SK-N-SH treated with all-trans-retinoic acid at 6 μM for 48 hours (cell line): ENCODE results near the gene NEBL.

Experiments used
- ATAC-seq: fragments of 200-7000 bp; cut with Tn5 transposase; 3 replicates; pipeline ENCODE4 v1.9.1; 2020; ENCODE audit warnings: mild to moderate bottlenecking, moderate library complexity
- ARNTL ChIP-seq: fragments of 450-650 bp; formaldehyde crosslinking; IDR thresholded peaks from 2 replicates; pipeline ENCODE4 v1.5.0; 2020; ENCODE audit warnings: low read depth, mild to moderate bottlenecking, moderate library complexity, borderline replicate concordance
- CSDC2 ChIP-seq: fragments of 250-450 bp; sonication (Bioruptor Pico); IDR thresholded peaks from 2 replicates; pipeline ENCODE4 v1.5.0; 2020; ENCODE audit warnings: mild to moderate bottlenecking, moderate library complexity
- GLIS3 ChIP-seq: fragments of 250-450 bp; sonication (Bioruptor Pico); IDR thresholded peaks from 2 replicates; pipeline ENCODE4 v1.5.0; 2020; ENCODE audit warnings: mild to moderate bottlenecking, moderate library complexity
- ISL1 ChIP-seq: fragments of 250-450 bp; sonication (Bioruptor Pico); IDR thresholded peaks from 2 replicates; pipeline ENCODE4 v2.1.2; 2022; ENCODE audit warnings: mild to moderate bottlenecking, moderate library complexity
- OSR1 ChIP-seq: fragments of 250-450 bp; sonication (Bioruptor Pico); IDR thresholded peaks from 2 replicates; pipeline ENCODE4 v1.8.0; 2022; ENCODE audit warnings: moderate library complexity, mild to moderate bottlenecking, inconsistent platforms
- POU6F1 ChIP-seq: fragments of 250-450 bp; sonication (Bioruptor Pico); IDR thresholded peaks from 2 replicates; pipeline ENCODE4 v1.8.0; 2021; ENCODE audit warnings: low read depth, mild to moderate bottlenecking, moderate library complexity, borderline replicate concordance
- PPARA ChIP-seq: fragments of 250-450 bp; sonication (Bioruptor Pico); IDR thresholded peaks from 2 replicates; pipeline ENCODE4 v1.5.0; 2020; ENCODE audit warnings: mild to moderate bottlenecking, borderline replicate concordance
- RARB ChIP-seq: fragments of 250-450 bp; sonication (Bioruptor Pico); IDR thresholded peaks from 2 replicates; pipeline ENCODE4 v1.8.0; 2021; ENCODE audit warnings: mild to moderate bottlenecking, moderate library complexity
- SNAI2 ChIP-seq: fragments of 250-450 bp; sonication (Bioruptor Pico); IDR thresholded peaks from 2 replicates; pipeline ENCODE4 v1.5.0; 2020; ENCODE audit warnings: mild to moderate bottlenecking, moderate library complexity
- TCF4 ChIP-seq: fragments of 250-450 bp; sonication (Bioruptor Pico); IDR thresholded peaks from 2 replicates; pipeline ENCODE4 v1.8.0; 2021; ENCODE audit warnings: mild to moderate bottlenecking, moderate library complexity, borderline replicate concordance
- TOX ChIP-seq: fragments of 250-450 bp; sonication (Bioruptor Pico); IDR thresholded peaks from 2 replicates; pipeline ENCODE4 v1.8.0; 2021; ENCODE audit warnings: mild to moderate bottlenecking, moderate library complexity, borderline replicate concordance
- ZC3H10 ChIP-seq: fragments of 250-450 bp; sonication (Bioruptor Pico); IDR thresholded peaks from 2 replicates; pipeline ENCODE4 v1.5.1; 2021; ENCODE audit warnings: mild to moderate bottlenecking, moderate library complexity
- ZFP3 ChIP-seq: fragments of 250-450 bp; sonication (Bioruptor Pico); IDR thresholded peaks from 2 replicates; pipeline ENCODE4 v1.5.0; 2020; ENCODE audit warnings: mild to moderate bottlenecking, moderate library complexity
- ZFP30 ChIP-seq: fragments of 450-650 bp; formaldehyde crosslinking; IDR thresholded peaks from 2 replicates; pipeline ENCODE4 v1.5.0; 2022; ENCODE audit warnings: mild to moderate bottlenecking, moderate library complexity
- ZNF565 ChIP-seq: fragments of 450-650 bp; formaldehyde crosslinking; conservative IDR thresholded peaks from 2 replicates; pipeline ENCODE4 v1.5.0; 2020; ENCODE audit warnings: low read depth, mild to moderate bottlenecking, moderate library complexity
- ZNF70 ChIP-seq: fragments of 450-650 bp; formaldehyde crosslinking; IDR thresholded peaks from 2 replicates; pipeline ENCODE4 v1.5.0; 2020; ENCODE audit warnings: mild to moderate bottlenecking, moderate library complexity
- ZNF8 ChIP-seq: fragments of 450-650 bp; formaldehyde crosslinking; IDR thresholded peaks from 2 replicates; pipeline ENCODE4 v1.5.0; 2020; ENCODE audit warnings: mild to moderate bottlenecking, moderate library complexity
- TF ChIP-seq, protein P1 (sequence below): fragments of 250-450 bp; sonication (Bioruptor Pico); IDR thresholded peaks from 2 replicates; pipeline ENCODE4 v1.5.1; 2021; ENCODE audit warnings: mild to moderate bottlenecking, moderate library complexity
- TF ChIP-seq, protein P2 (sequence below): fragments of 250-450 bp; sonication (Bioruptor Pico); IDR thresholded peaks from 2 replicates; pipeline ENCODE4 v1.5.0; 2020; ENCODE audit warnings: mild to moderate bottlenecking, moderate library complexity
- TF ChIP-seq, protein P3 (sequence below): fragments of 250-450 bp; sonication (Bioruptor Pico); IDR thresholded peaks from 2 replicates; pipeline ENCODE4 v1.8.0; 2020; ENCODE audit warnings: mild to moderate bottlenecking, moderate library complexity, borderline replicate concordance

The NEBL gene

DNA sequence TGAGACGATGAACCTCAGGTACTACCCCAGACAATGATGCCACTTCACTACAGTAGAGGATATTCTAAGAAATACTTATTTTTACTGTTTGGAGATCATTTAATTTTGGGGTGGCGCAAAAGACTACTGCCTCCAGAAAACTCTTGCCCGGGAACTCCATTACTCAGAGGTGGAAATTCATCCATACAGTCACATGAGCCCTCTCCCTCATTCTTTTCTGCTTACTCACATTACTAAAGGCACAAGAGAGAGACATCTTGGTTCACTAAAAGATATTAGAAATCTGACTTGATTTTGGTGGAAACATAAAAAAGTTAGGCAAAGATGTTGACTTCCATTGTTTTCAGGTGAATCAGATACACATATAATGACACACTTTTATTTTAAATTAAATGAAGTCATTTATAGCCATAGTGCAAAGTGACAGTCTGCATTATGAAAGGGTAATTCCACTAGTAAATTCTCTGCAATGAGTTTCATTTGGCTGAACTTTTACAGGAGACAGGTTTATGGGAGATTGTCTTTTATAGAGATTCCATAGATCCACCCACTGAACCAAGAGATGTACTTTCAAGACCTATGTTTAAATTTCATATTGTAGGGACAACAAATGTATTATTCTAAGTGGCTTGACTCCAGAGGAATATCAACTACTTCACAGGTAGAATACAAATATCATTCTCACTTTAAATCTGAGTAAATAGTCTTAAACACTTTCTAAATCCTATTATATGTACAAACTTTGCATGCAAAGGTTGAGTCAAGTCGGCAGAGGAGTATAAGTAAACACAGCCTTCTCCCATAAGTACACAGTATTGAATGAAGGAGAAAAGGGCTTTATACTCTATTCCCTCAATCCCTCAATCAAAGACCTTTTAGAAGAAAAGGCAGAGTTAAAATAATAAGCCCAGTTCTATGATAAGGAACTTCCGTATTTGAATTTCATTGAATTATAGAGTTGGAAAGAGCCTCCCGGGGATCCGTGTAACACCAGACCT lies 18.8 kb downstream of the NEBL start:
- no peak for ATAC-seq
- TF ChIP-seq ZNF565 (CRISPR knock-in tag): no peak
- TF ChIP-seq, protein P1, sequence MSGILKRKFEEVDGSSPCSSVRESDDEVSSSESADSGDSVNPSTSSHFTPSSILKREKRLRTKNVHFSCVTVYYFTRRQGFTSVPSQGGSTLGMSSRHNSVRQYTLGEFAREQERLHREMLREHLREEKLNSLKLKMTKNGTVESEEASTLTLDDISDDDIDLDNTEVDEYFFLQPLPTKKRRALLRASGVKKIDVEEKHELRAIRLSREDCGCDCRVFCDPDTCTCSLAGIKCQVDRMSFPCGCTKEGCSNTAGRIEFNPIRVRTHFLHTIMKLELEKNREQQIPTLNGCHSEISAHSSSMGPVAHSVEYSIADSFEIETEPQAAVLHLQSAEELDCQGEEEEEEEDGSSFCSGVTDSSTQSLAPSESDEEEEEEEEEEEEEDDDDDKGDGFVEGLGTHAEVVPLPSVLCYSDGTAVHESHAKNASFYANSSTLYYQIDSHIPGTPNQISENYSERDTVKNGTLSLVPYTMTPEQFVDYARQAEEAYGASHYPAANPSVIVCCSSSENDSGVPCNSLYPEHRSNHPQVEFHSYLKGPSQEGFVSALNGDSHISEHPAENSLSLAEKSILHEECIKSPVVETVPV (CRISPR knock-in tag): no peak
- TF ChIP-seq ARNTL (CRISPR knock-in tag): no peak
- TF ChIP-seq ISL1 (CRISPR knock-in tag): no peak
- TF ChIP-seq ZFP30 (CRISPR knock-in tag): no peak
- no peak for TF ChIP-seq RARB (CRISPR knock-in tag)
- TF ChIP-seq TOX (CRISPR knock-in tag): no peak
- no peak for TF ChIP-seq GLIS3 (CRISPR knock-in tag)
- no peak for TF ChIP-seq SNAI2 (CRISPR knock-in tag)
- no peak for TF ChIP-seq CSDC2 (CRISPR knock-in tag)
- no peak for TF ChIP-seq TCF4
- TF ChIP-seq ZNF70 (CRISPR knock-in tag): no peak
- no peak for TF ChIP-seq POU6F1 (CRISPR knock-in tag)
- no peak for TF ChIP-seq ZFP3 (CRISPR knock-in tag)
- TF ChIP-seq, protein P2, sequence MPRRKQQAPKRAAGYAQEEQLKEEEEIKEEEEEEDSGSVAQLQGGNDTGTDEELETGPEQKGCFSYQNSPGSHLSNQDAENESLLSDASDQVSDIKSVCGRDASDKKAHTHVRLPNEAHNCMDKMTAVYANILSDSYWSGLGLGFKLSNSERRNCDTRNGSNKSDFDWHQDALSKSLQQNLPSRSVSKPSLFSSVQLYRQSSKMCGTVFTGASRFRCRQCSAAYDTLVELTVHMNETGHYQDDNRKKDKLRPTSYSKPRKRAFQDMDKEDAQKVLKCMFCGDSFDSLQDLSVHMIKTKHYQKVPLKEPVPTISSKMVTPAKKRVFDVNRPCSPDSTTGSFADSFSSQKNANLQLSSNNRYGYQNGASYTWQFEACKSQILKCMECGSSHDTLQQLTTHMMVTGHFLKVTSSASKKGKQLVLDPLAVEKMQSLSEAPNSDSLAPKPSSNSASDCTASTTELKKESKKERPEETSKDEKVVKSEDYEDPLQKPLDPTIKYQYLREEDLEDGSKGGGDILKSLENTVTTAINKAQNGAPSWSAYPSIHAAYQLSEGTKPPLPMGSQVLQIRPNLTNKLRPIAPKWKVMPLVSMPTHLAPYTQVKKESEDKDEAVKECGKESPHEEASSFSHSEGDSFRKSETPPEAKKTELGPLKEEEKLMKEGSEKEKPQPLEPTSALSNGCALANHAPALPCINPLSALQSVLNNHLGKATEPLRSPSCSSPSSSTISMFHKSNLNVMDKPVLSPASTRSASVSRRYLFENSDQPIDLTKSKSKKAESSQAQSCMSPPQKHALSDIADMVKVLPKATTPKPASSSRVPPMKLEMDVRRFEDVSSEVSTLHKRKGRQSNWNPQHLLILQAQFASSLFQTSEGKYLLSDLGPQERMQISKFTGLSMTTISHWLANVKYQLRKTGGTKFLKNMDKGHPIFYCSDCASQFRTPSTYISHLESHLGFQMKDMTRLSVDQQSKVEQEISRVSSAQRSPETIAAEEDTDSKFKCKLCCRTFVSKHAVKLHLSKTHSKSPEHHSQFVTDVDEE (CRISPR knock-in tag): no peak
- TF ChIP-seq PPARA (CRISPR knock-in tag): no peak

DNA sequence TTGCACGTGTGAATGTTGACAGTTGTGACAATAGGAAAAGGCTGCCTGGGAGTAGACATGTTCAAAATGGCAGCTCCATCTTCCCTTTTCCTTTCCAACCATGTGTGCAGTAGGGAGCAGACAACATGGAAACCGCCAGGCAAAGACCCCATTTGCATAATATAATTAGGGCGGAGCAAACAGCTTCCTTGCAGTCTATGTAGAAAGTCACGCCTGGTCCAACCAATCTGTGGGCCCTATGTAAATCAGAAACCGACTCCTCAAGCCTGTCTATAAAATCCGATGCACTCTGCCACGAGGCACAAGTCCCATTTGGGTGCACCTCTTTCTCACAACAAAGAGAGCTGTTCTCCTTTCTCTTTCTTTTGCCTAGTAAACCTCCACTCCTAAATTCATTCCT lies 19.6 kb downstream of the NEBL start:
- no peak for ATAC-seq
- TF ChIP-seq ISL1 (CRISPR knock-in tag): no peak
- TF ChIP-seq ARNTL (CRISPR knock-in tag): no peak
- TF ChIP-seq CSDC2 (CRISPR knock-in tag): no peak
- no peak for TF ChIP-seq ZNF8 (CRISPR knock-in tag)
- TF ChIP-seq OSR1 (CRISPR knock-in tag): no peak
- no peak for TF ChIP-seq TCF4
- TF ChIP-seq ZC3H10: no peak
- TF ChIP-seq ZFP3 (CRISPR knock-in tag): no peak
- TF ChIP-seq, all 23 proteins: peak for 0

- no peak for TF ChIP-seq RARB (CRISPR knock-in tag)
- TF ChIP-seq CSDC2 (CRISPR knock-in tag): no peak
- no peak for TF ChIP-seq POU6F1 (CRISPR knock-in tag)
- no peak for TF ChIP-seq GLIS3 (CRISPR knock-in tag)
- no peak for TF ChIP-seq TOX (CRISPR knock-in tag)
- TF ChIP-seq, protein P1 (CRISPR knock-in tag): no peak
- TF ChIP-seq, protein P3, sequence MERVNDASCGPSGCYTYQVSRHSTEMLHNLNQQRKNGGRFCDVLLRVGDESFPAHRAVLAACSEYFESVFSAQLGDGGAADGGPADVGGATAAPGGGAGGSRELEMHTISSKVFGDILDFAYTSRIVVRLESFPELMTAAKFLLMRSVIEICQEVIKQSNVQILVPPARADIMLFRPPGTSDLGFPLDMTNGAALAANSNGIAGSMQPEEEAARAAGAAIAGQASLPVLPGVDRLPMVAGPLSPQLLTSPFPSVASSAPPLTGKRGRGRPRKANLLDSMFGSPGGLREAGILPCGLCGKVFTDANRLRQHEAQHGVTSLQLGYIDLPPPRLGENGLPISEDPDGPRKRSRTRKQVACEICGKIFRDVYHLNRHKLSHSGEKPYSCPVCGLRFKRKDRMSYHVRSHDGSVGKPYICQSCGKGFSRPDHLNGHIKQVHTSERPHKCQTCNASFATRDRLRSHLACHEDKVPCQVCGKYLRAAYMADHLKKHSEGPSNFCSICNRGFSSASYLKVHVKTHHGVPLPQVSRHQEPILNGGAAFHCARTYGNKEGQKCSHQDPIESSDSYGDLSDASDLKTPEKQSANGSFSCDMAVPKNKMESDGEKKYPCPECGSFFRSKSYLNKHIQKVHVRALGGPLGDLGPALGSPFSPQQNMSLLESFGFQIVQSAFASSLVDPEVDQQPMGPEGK: no peak
- no peak for TF ChIP-seq OSR1 (CRISPR knock-in tag)
Measured at GRCh38 chr10:20874261-20874660, 22.9 kb downstream of the NEBL start.

More at GRCh38 chr10:20874261-20874660, 22.9 kb downstream of the NEBL start:
- no peak for ATAC-seq
